OCI-LY1 (cell line): ENCODE results near the gene CLEC17A.

ENCODE experiments used
- H2AFZ ChIP-seq: fragments of 200-600 bp; sonication (generic), shearing (Covaris generic); 2 replicates; pipeline ENCODE4 v1.6.0; 2014; ENCODE audit warnings: antibody characterized with exemption, mild to moderate bottlenecking, low read length
- H3F3A ChIP-seq: fragments of 200-600 bp; sonication (generic), shearing (Covaris generic); 2 replicates; pipeline ENCODE4 v1.6.0; 2014; ENCODE audit warnings: mild to moderate bottlenecking, antibody characterized with exemption, low read length, moderate library complexity; ENCODE audit not compliant: insufficient read depth
- H3K27ac ChIP-seq: fragments of 200-600 bp; sonication (generic); 2 replicates; pipeline ENCODE4 v1.5.1; 2014; ENCODE audit warnings: low read length, mixed run types, mild to moderate bottlenecking, low read depth; ENCODE audit not compliant: poor library complexity, severe bottlenecking
- H3K27me3 ChIP-seq: fragments of 200-600 bp; sonication (generic); 2 replicates; pipeline ENCODE4 v1.6.0; 2014; ENCODE audit warnings: antibody characterized with exemption, mild to moderate bottlenecking, low read length, moderate library complexity; ENCODE audit not compliant: insufficient read depth
- H3K36me3 ChIP-seq: fragments of 200-600 bp; sonication (generic); 2 replicates; pipeline ENCODE4 v1.6.1; 2014; ENCODE audit warnings: mild to moderate bottlenecking, antibody characterized with exemption, low read length, moderate library complexity, mixed read lengths; ENCODE audit not compliant: insufficient read depth
- H3K4me1 ChIP-seq: fragments of 200-600 bp; sonication (generic); 2 replicates; pipeline ENCODE4 v1.5.1; 2014; ENCODE audit warnings: mild to moderate bottlenecking, low read length, moderate library complexity; ENCODE audit not compliant: insufficient read depth, severe bottlenecking
- H3K4me2 ChIP-seq: fragments of 200-600 bp; sonication (generic), shearing (Covaris generic); 2 replicates; pipeline ENCODE4 v1.6.1; 2014; ENCODE audit warnings: low read length
- H3K4me3 ChIP-seq: fragments of 200-600 bp; sonication (generic); 2 replicates; pipeline ENCODE4 v1.5.1; 2014; ENCODE audit warnings: low read length, low read depth, mild to moderate bottlenecking, mixed read lengths; ENCODE audit not compliant: poor library complexity, severe bottlenecking
- H3K79me2 ChIP-seq: fragments of 200-600 bp; shearing (Covaris generic); 2 replicates; pipeline ENCODE4 v1.6.1; 2016; ENCODE audit warnings: mixed run types, low read length, mixed read lengths; ENCODE audit not compliant: insufficient read depth
- H3K9ac ChIP-seq: fragments of 200-600 bp; sonication (generic), shearing (Covaris generic); 2 replicates; pipeline ENCODE4 v1.6.1; 2014; ENCODE audit warnings: mild to moderate bottlenecking, low read length, mixed read lengths
- H3K9me2 ChIP-seq: fragments of 200-600 bp; sonication (generic), shearing (Covaris generic); 2 replicates; pipeline ENCODE4 v1.6.1; 2014; ENCODE audit warnings: low read depth, mild to moderate bottlenecking, low read length, mixed read lengths
- H3K9me3 ChIP-seq: fragments of 200-600 bp; shearing (Covaris generic); 2 replicates; pipeline ENCODE4 v1.6.1; 2014; ENCODE audit warnings: low read length, mixed read lengths
- H4K20me1 ChIP-seq: fragments of 200-600 bp; sonication (generic), shearing (Covaris generic); 2 replicates; pipeline ENCODE4 v1.6.0; 2016; ENCODE audit warnings: mild to moderate bottlenecking, low read length; ENCODE audit not compliant: insufficient read depth
- CTCF ChIP-seq: fragments of 200-600 bp; sonication (generic), shearing (Covaris generic); IDR thresholded peaks from 2 replicates; pipeline ENCODE4 v1.5.1; 2017; ENCODE audit warnings: mild to moderate bottlenecking, antibody characterized with exemption, low read length, moderate library complexity, mixed read lengths
- EZH2 ChIP-seq: fragments of 200-600 bp; sonication (generic), shearing (Covaris generic); IDR thresholded peaks from 2 replicates; pipeline ENCODE4 v1.8.0; 2017; ENCODE audit warnings: borderline replicate concordance, mixed run types, mild to moderate bottlenecking, antibody characterized with exemption, low read length, moderate library complexity, mixed read lengths

CLEC17A gene

GRCh38 chr19:14553042-14553938 is 29.6 kb upstream of the CLEC17A start:
- Histone ChIP-seq H3K4me1 (peaks cover 36% of the 10 kb centered on the region), H3K9me2 (no peaks in the 10 kb centered on the region), H3K27ac (no peak overlapping the region), H3K9ac (no peak overlapping the region), H3K36me3 (peaks cover 4% of the 10 kb centered on the region; the same call in 1 of the 2 replicates), H3K79me2 (no peaks in the 10 kb centered on the region), H3K27me3 (no peaks in the 10 kb centered on the region), H3F3A (no peaks in the 10 kb centered on the region), H2AFZ (no peak overlapping the region), H4K20me1 (no peaks in the 10 kb centered on the region), H3K4me3 (no peak overlapping the region), H3K9me3 (no peaks in the 10 kb centered on the region), H3K4me2 (no peak overlapping the region)
- no peak for TF ChIP-seq EZH2
- TF ChIP-seq CTCF, result no peak

GRCh38 chr19:14553939-14554243 is 29.0 kb upstream of the CLEC17A start:
- Histone ChIP-seq H3K36me3 (no peaks in the 10 kb centered on the region), H3K4me1 (peaks cover 42% of the 10 kb centered on the region), H3K79me2 (no peaks in the 10 kb centered on the region), H3K9ac (no peak overlapping the region), H4K20me1 (no peaks in the 10 kb centered on the region), H3K4me2 (no peak overlapping the region), H3K4me3 (no peak overlapping the region), H3K9me3 (no peaks in the 10 kb centered on the region), H3K9me2 (no peaks in the 10 kb centered on the region), H2AFZ (no peak overlapping the region), H3K27ac (no peak overlapping the region), H3K27me3 (no peaks in the 10 kb centered on the region), H3F3A (no peaks in the 10 kb centered on the region)
- TF ChIP-seq EZH2, result no peak
- TF ChIP-seq CTCF, result no peak

- H3K36me3 ChIP-seq, result no peaks in the 10 kb centered on the region
- no peak overlapping the region for H3K27ac ChIP-seq
- no peak overlapping the region for H3K4me2 ChIP-seq
- peaks cover 47% of the 10 kb centered on the region for H3K4me1 ChIP-seq
- no peaks in the 10 kb centered on the region for H3K79me2 ChIP-seq
- H3K9me3 ChIP-seq, result no peaks in the 10 kb centered on the region
- H3K9ac ChIP-seq, result no peak overlapping the region
- H3K4me3 ChIP-seq, result no peak overlapping the region
- H3F3A ChIP-seq, result no peaks in the 10 kb centered on the region
- TF ChIP-seq CTCF (no peak), EZH2 (no peak)
- H4K20me1 ChIP-seq, result no peaks in the 10 kb centered on the region
- no peaks in the 10 kb centered on the region for H3K27me3 ChIP-seq
- H2AFZ ChIP-seq, result no peak overlapping the region
- H3K9me2 ChIP-seq, result no peaks in the 10 kb centered on the region
Measured at GRCh38 chr19:14554382-14554812, 28.5 kb upstream of the CLEC17A start.
